Sigmoid colon (tissue), 4 donors: ENCODE results near the gene EHMT1.

ENCODE experiments used
- EP300 ChIP-seq, 4 donors: sonication (generic); formaldehyde crosslinking; IDR thresholded peaks; one replicate each; pipeline ENCODE4 v1.6.1; 2017; ENCODE audit warnings: antibody characterized with exemption in 4 of 4
- POLR2A ChIP-seq, 2 donors: fragments of 450-650 bp; IDR thresholded peaks; one replicate each; pipeline ENCODE4 v1.6.1; 2016; ENCODE audit warnings: antibody characterized with exemption in 2 of 2, mild to moderate bottlenecking in 2 of 2, moderate library complexity in 2 of 2
- POLR2AphosphoS5 ChIP-seq, 4 donors: sonication (generic); formaldehyde crosslinking; IDR thresholded peaks; one replicate each; pipeline ENCODE4 v1.6.1; 2017; ENCODE audit warnings: antibody characterized with exemption in 4 of 4
- TF ChIP-seq, protein P1 (sequence below), 4 experiments: fragments of 450-650 bp in 3 of 4; fragments of 200-600 bp in 1 of 4; IDR thresholded peaks; one replicate each; pipeline ENCODE4 v1.5.1; 2016 to 2019; ENCODE audit warnings: antibody characterized with exemption in 4 of 4, mild to moderate bottlenecking in 3 of 4, moderate library complexity in 2 of 4

- TF ChIP-seq, protein P1, sequence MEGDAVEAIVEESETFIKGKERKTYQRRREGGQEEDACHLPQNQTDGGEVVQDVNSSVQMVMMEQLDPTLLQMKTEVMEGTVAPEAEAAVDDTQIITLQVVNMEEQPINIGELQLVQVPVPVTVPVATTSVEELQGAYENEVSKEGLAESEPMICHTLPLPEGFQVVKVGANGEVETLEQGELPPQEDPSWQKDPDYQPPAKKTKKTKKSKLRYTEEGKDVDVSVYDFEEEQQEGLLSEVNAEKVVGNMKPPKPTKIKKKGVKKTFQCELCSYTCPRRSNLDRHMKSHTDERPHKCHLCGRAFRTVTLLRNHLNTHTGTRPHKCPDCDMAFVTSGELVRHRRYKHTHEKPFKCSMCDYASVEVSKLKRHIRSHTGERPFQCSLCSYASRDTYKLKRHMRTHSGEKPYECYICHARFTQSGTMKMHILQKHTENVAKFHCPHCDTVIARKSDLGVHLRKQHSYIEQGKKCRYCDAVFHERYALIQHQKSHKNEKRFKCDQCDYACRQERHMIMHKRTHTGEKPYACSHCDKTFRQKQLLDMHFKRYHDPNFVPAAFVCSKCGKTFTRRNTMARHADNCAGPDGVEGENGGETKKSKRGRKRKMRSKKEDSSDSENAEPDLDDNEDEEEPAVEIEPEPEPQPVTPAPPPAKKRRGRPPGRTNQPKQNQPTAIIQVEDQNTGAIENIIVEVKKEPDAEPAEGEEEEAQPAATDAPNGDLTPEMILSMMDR (IDR thresholded peaks at IDR 0.05) = no peak
- TF ChIP-seq POLR2A (IDR thresholded peaks at IDR 0.05) (no peak), POLR2AphosphoS5 (IDR thresholded peaks at IDR 0.05) (no peak), EP300 (IDR thresholded peaks at IDR 0.05) (no peak)
Observed at GRCh38 chr9:137588311-137588710, 30.5 kb upstream of the EHMT1 start.
